KMS-11 (cell line): ENCODE results near the gene TFAM.
A peak's percentile ranks its signal among the peaks of the same experiment; 100 is the strongest.

ENCODE experiments used
- H2AFZ ChIP-seq: fragments of 200-600 bp; sonication (generic); 2 replicates; pipeline ENCODE4 v1.6.1; 2016; ENCODE audit warnings: antibody characterized with exemption, mixed run types, low read depth
- H3K27ac ChIP-seq: fragments of 200-600 bp; sonication (generic); 2 replicates; pipeline ENCODE4 v1.6.1; 2016; ENCODE audit warnings: mild to moderate bottlenecking, mixed run types
- H3K27me3 ChIP-seq: fragments of 200-600 bp; sonication (generic); 2 replicates; pipeline ENCODE4 v1.6.1; 2017; ENCODE audit warnings: mild to moderate bottlenecking, low read depth, mixed run types, moderate library complexity; ENCODE audit not compliant: insufficient read depth
- H3K36me3 ChIP-seq: fragments of 200-600 bp; sonication (generic); 2 replicates; pipeline ENCODE4 v1.6.1; 2017; ENCODE audit warnings: mild to moderate bottlenecking, mixed run types; ENCODE audit not compliant: insufficient read depth
- H3K4me1 ChIP-seq: fragments of 200-600 bp; sonication (generic); 2 replicates; pipeline ENCODE4 v1.6.1; 2016; ENCODE audit warnings: mild to moderate bottlenecking, low read depth, mixed run types; ENCODE audit not compliant: poor library complexity, severe bottlenecking
- H3K4me2 ChIP-seq: fragments of 200-600 bp; sonication (generic); 2 replicates; pipeline ENCODE4 v1.7.0; 2016; ENCODE audit warnings: mild to moderate bottlenecking, mixed run types
- H3K4me3 ChIP-seq: fragments of 200-600 bp; sonication (generic); IDR thresholded peaks from 2 replicates; pipeline ENCODE4 v1.6.1; 2017; ENCODE audit warnings: low read depth, low read length, mixed read lengths; ENCODE audit not compliant: insufficient read depth
- H3K79me2 ChIP-seq: fragments of 200-600 bp; sonication (generic); 2 replicates; pipeline ENCODE4 v1.6.1; 2016; ENCODE audit warnings: low read depth, mixed run types; ENCODE audit not compliant: insufficient read depth
- H3K9ac ChIP-seq: fragments of 200-600 bp; sonication (generic); 2 replicates; pipeline ENCODE4 v1.6.1; 2016; ENCODE audit warnings: mild to moderate bottlenecking, mixed run types
- H4K20me1 ChIP-seq: fragments of 200-600 bp; sonication (generic); 2 replicates; pipeline ENCODE4 v1.6.1; 2016; ENCODE audit warnings: mild to moderate bottlenecking, mixed run types; ENCODE audit not compliant: insufficient read depth
- TF ChIP-seq, protein P1 (sequence below): fragments of 200-600 bp; sonication (generic); conservative IDR thresholded peaks from 2 replicates; pipeline ENCODE4 v1.6.1; 2017; ENCODE audit warnings: low read depth, mild to moderate bottlenecking, antibody characterized with exemption, low read length, moderate library complexity, mixed read lengths

TFAM gene

DNA sequence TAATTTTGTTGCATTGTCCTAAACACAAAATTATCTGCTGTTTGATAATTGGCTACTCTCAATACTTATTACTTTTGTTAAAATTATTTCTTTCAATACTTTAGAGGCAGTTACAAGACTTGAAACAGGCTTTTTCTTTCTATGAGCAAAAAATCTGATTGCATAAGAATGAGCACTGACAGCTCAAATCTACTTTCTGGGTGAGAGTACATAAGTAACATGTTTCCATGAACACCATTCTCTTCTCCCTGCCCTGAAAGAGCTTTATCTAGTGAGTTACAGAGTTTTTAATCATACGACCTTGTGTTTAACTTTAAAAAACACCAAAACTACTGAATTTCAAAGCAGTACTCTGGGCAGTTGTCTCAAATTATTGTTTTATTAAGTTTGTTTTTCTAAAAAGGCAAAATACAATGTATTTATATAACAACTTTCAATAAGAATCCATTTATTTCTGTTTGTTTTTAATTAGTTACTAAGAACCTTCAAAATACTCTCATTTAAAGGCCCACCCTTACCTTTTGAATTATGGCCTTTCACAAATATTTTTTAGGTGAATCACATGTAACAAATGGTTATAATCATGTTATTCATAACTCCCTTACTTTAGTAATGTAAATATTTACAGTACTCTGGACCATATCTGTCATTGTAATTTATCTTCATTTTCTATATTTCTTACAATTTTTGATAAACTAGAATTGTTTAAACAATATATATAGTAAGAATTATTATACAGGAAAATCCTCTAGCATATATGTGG, 23.0 kb upstream of the TFAM start:
- Histone ChIP-seq H3K4me3 (no peak overlapping the region), H3K9ac (no peak overlapping the region), H3K36me3 (no peaks in the 10 kb centered on the region), H3K4me2 (no peak overlapping the region), H3K27ac (no peak overlapping the region), H4K20me1 (no peaks in the 10 kb centered on the region), H3K79me2 (no peaks in the 10 kb centered on the region), H2AFZ (no peak overlapping the region), H3K4me1 (no peaks in the 10 kb centered on the region), H3K27me3 (no peaks in the 10 kb centered on the region)
- TF ChIP-seq, protein P1, sequence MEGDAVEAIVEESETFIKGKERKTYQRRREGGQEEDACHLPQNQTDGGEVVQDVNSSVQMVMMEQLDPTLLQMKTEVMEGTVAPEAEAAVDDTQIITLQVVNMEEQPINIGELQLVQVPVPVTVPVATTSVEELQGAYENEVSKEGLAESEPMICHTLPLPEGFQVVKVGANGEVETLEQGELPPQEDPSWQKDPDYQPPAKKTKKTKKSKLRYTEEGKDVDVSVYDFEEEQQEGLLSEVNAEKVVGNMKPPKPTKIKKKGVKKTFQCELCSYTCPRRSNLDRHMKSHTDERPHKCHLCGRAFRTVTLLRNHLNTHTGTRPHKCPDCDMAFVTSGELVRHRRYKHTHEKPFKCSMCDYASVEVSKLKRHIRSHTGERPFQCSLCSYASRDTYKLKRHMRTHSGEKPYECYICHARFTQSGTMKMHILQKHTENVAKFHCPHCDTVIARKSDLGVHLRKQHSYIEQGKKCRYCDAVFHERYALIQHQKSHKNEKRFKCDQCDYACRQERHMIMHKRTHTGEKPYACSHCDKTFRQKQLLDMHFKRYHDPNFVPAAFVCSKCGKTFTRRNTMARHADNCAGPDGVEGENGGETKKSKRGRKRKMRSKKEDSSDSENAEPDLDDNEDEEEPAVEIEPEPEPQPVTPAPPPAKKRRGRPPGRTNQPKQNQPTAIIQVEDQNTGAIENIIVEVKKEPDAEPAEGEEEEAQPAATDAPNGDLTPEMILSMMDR = no peak

- Histone ChIP-seq H2AFZ (no peak overlapping the region), H3K27ac (no peak overlapping the region), H3K9ac (no peak overlapping the region), H3K27me3 (no peaks in the 10 kb centered on the region), H4K20me1 (no peaks in the 10 kb centered on the region), H3K4me2 (no peak overlapping the region), H3K4me3 (no peak overlapping the region), H3K36me3 (no peaks in the 10 kb centered on the region), H3K4me1 (peaks cover 13% of the 10 kb centered on the region), H3K79me2 (no peaks in the 10 kb centered on the region)
- TF ChIP-seq, protein P1 = no peak
Observed at GRCh38 chr10:58367069-58367468, 18.1 kb upstream of the TFAM start.

- H3K4me3 ChIP-seq = no peak overlapping the region
- H4K20me1 ChIP-seq = no peaks in the 10 kb centered on the region
- no peak overlapping the region for H3K27ac ChIP-seq
- H3K4me2 ChIP-seq = no peak overlapping the region
- TF ChIP-seq, protein P1 = no peak
- H3K79me2 ChIP-seq = no peaks in the 10 kb centered on the region
- H3K4me1 ChIP-seq = peaks cover 28% of the 10 kb centered on the region
- 0 out of 2 replicates have a peak, but pooled peaks cover 3% of the 10 kb centered on the region for H3K36me3 ChIP-seq
- no peak overlapping the region for H3K9ac ChIP-seq
- H2AFZ ChIP-seq = no peak overlapping the region
- H3K27me3 ChIP-seq = no peaks in the 10 kb centered on the region
Observed at GRCh38 chr10:58371473-58371872, 13.7 kb upstream of the TFAM start.

GRCh38 chr10:58372607-58373441, 12.4 kb upstream of the TFAM start:
- Histone ChIP-seq H3K4me3 (no peak overlapping the region), H3K79me2 (no peaks in the 10 kb centered on the region), H3K4me1 (peaks cover 28% of the 10 kb centered on the region), H3K4me2 (no peak overlapping the region), H3K27ac (peak overlapping the region; percentile 16; the same call in 1 of the 2 replicates), H2AFZ (no peak overlapping the region), H3K36me3 (0 out of 2 replicates have a peak, but pooled peaks cover 3% of the 10 kb centered on the region), H3K9ac (no peak overlapping the region), H3K27me3 (no peaks in the 10 kb centered on the region), H4K20me1 (no peaks in the 10 kb centered on the region)
- TF ChIP-seq, protein P1 = no peak
